CD14-positive monocyte (primary cell): Measurements from ENCODE around the gene ELP2. TPM values are rescaled to one million over a fixed set of nuclear protein-coding genes. Genes with fewer than 3 reads are reported as not detected.

Experiments
- DNase-seq, 3 donors: peaks; one replicate each; pipeline ENCODE4 v3.0.0-alpha.2; 2011 to 2022
- H2AFZ ChIP-seq: 2 replicates; pipeline ENCODE4 v1.6.0; 2012; ENCODE audit warnings: mild to moderate bottlenecking, low read depth, low read length, inconsistent platforms; ENCODE audit not compliant: insufficient read depth, poor library complexity, severe bottlenecking
- H3K27ac ChIP-seq, 2 donors: 1 replicate in 1 of 2; 2 replicates in 1 of 2; pipeline ENCODE4 v1.5.1; 2012 to 2013; ENCODE audit warnings: low read length in 2 of 2, control low read depth in 1 of 2, inconsistent platforms in 1 of 2, low read depth in 1 of 2, mild to moderate bottlenecking in 1 of 2
- H3K27me3 ChIP-seq, 2 donors: one replicate each; pipeline versions ENCODE4 v1.6.0 to v1.6.1; 2011 to 2013; ENCODE audit warnings: low read length in 2 of 2; ENCODE audit not compliant: control insufficient read depth in 2 of 2, insufficient read depth in 2 of 2
- H3K36me3 ChIP-seq, 2 donors: replicated peaks in 1 of 2; 1 replicate in 1 of 2; 2 replicates in 1 of 2; pipeline versions ENCODE4 v1.5.1 to v1.6.1; 2012 to 2013; ENCODE audit warnings: low read length in 2 of 2, control low read depth in 1 of 2, inconsistent platforms in 1 of 2, mild to moderate bottlenecking in 1 of 2; ENCODE audit not compliant: insufficient read depth in 2 of 2, control insufficient read depth in 1 of 2
- H3K4me1 ChIP-seq, 2 donors: 1 replicate in 1 of 2; 2 replicates in 1 of 2; pipeline versions ENCODE4 v1.5.1 to v1.6.1; 2012 to 2013; ENCODE audit warnings: low read length in 2 of 2, control low read depth in 1 of 2, inconsistent platforms in 1 of 2, mild to moderate bottlenecking in 1 of 2, moderate library complexity in 1 of 2; ENCODE audit not compliant: insufficient read depth in 2 of 2, control insufficient read depth in 1 of 2
- H3K4me2 ChIP-seq: replicated peaks from 2 replicates; pipeline ENCODE3; 2012; ENCODE audit warnings: low read length, moderate library complexity, mild to moderate bottlenecking; ENCODE audit not compliant: poor library complexity, severe bottlenecking; ENCODE audit errors: extremely low read depth
- H3K4me3 ChIP-seq, 3 experiments: fragments of 200-600 bp in 1 of 3; sonication (generic) in 1 of 3; replicated peaks in 1 of 3; 1 replicate in 2 of 3; 2 replicates in 1 of 3; pipeline ENCODE4 v1.5.1; 2011 to 2013; ENCODE audit warnings: low read length in 3 of 3, mild to moderate bottlenecking in 3 of 3, control low read depth in 2 of 3, low read depth in 2 of 3, inconsistent platforms in 1 of 3, moderate library complexity in 1 of 3
- H3K79me2 ChIP-seq: 2 replicates; pipeline ENCODE4 v1.6.0; 2012; ENCODE audit warnings: mild to moderate bottlenecking, control low read depth, inconsistent platforms, low read length, moderate library complexity; ENCODE audit not compliant: insufficient read depth
- H3K9ac ChIP-seq: 2 replicates; pipeline ENCODE4 v1.6.0; 2017; ENCODE audit warnings: low read length, mild to moderate bottlenecking; ENCODE audit not compliant: insufficient read depth, poor library complexity, severe bottlenecking
- H3K9me3 ChIP-seq, 2 donors: replicated peaks in 1 of 2; 1 replicate in 1 of 2; 2 replicates in 1 of 2; pipeline versions ENCODE4 v1.5.1 to v1.6.1; 2012 to 2013; ENCODE audit warnings: low read length in 2 of 2, control low read depth in 1 of 2; ENCODE audit not compliant: control insufficient read depth in 1 of 2, insufficient read depth in 1 of 2
- H4K20me1 ChIP-seq: 2 replicates; pipeline ENCODE4 v1.6.0; 2012; ENCODE audit warnings: mild to moderate bottlenecking, low read length, control low read depth, moderate library complexity; ENCODE audit not compliant: insufficient read depth
- H3K27ac Mint-ChIP-seq, 7 donors: one replicate each; pipeline ENCODE4 v1.8.0; 2020; ENCODE audit warnings: mild to moderate bottlenecking in 7 of 7, mixed read lengths in 7 of 7, moderate library complexity in 6 of 7, inconsistent platforms in 2 of 7
- H3K27me3 Mint-ChIP-seq, 3 donors: one replicate each; pipeline ENCODE4 v1.8.0; 2021 to 2022; ENCODE audit warnings: low read depth in 3 of 3, mild to moderate bottlenecking in 3 of 3, mixed read lengths in 3 of 3, moderate library complexity in 3 of 3, inconsistent platforms in 1 of 3
- H3K36me3 Mint-ChIP-seq, 2 donors: one replicate each; pipeline ENCODE4 v1.8.0; 2020; ENCODE audit warnings: mixed read lengths in 2 of 2, inconsistent platforms in 1 of 2, mild to moderate bottlenecking in 1 of 2
- H3K4me1 Mint-ChIP-seq: one replicate; pipeline ENCODE4 v1.8.0; 2020; ENCODE audit warnings: mild to moderate bottlenecking, mixed read lengths
- H3K4me3 Mint-ChIP-seq, 2 donors: one replicate each; pipeline ENCODE4 v1.8.0; 2020; ENCODE audit warnings: mild to moderate bottlenecking in 2 of 2, mixed read lengths in 2 of 2, moderate library complexity in 1 of 2
- H3K9me3 Mint-ChIP-seq, 7 donors: one replicate each; pipeline ENCODE4 v1.8.0; 2020 to 2022; ENCODE audit warnings: mixed read lengths in 7 of 7, mild to moderate bottlenecking in 6 of 7, moderate library complexity in 6 of 7, inconsistent platforms in 2 of 7
- CTCF ChIP-seq: fragments of 200-600 bp; IDR thresholded peaks from one replicate; pipeline ENCODE4 v1.8.0; 2022; ENCODE audit warnings: antibody characterized with exemption, mild to moderate bottlenecking
- WGBS: methylation state at CpG from one replicate; pipeline ENCODE4 v1.1.5; 2013; ENCODE audit warnings: missing lambda C conversion rate; ENCODE audit not compliant: insufficient coverage; 5-methylcytosine and 5-hydroxymethylcytosine counted together
- intact Hi-C, 2 donors: fragments of 100-400 bp; cut with micrococcal nuclease; formaldehyde crosslinking; loops; one replicate each; pipeline versions ENCODE4 v1.15.0 to v1.15.1; 2023
- polyA plus RNA-seq, 3 donors: library from polyadenylated mRNA; depleted of rRNA in 1 of 3; unstranded in 2 of 3; stranded (reverse) in 1 of 3; fragments of 300-500 nt in 2 of 3; fragments of >200 nt in 1 of 3; fragmentation: Illumina TruSeq in 2 of 3; gene quantifications; 1 replicate in 2 of 3; 2 replicates in 1 of 3; pipeline ENCODE4 v1.2.3, GENCODE V29; 2012 to 2021

The ELP2 gene
- polyA plus RNA-seq, 3 donors = 24.8 to 52.5 (median 27.1) TPM

- TF ChIP-seq CTCF = no peak
- intact Hi-C loops = no loop called here
- no peak overlapping the region for H3K27ac ChIP-seq
- Mint-ChIP-seq H3K4me3 (no peak overlapping the region), H3K27me3 (peaks cover 0 to 3% (median 0%) of the 10 kb centered on the region in 3 donors), H3K9me3 (no peaks in the 10 kb centered on the region), H3K36me3 (peaks cover 50 to 55% of the 10 kb centered on the region in 2 donors), H3K4me1 (peaks cover 20% of the 10 kb centered on the region), H3K27ac (peak overlapping the region in 1 of 7 donors; percentile 3)
- no peak for DNase-seq
- no peaks in the 10 kb centered on the region for H3K79me2 ChIP-seq
- H3K4me3 ChIP-seq = no peak overlapping the region
- no peak overlapping the region for H2AFZ ChIP-seq
- WGBS = no CpG with 5 or more reads among the region's 2 CpGs
- H3K9me3 ChIP-seq = no peaks in the 10 kb centered on the region
- H3K4me2 ChIP-seq = no peak overlapping the region
- peaks cover 12 to 17% of the 10 kb centered on the region in 2 donors for H3K4me1 ChIP-seq
- no peak overlapping the region for H3K9ac ChIP-seq
- no peaks in the 10 kb centered on the region for H3K27me3 ChIP-seq
- peaks cover 51 to 67% of the 10 kb centered on the region in 2 donors for H3K36me3 ChIP-seq
- H4K20me1 ChIP-seq = no peaks in the 10 kb centered on the region
These were observed 46.5 kb downstream of the ELP2 start for GRCh38 chr18:36176177-36176584.

- H3K9ac ChIP-seq = no peak overlapping the region
- no peak overlapping the region for H3K4me3 Mint-ChIP-seq
- TF ChIP-seq CTCF = no peak
- H4K20me1 ChIP-seq = no peaks in the 10 kb centered on the region
- H3K4me1 ChIP-seq = peaks cover 12 to 17% of the 10 kb centered on the region in 2 donors
- no peaks in the 10 kb centered on the region for H3K9me3 ChIP-seq
- peaks cover 20% of the 10 kb centered on the region for H3K4me1 Mint-ChIP-seq
- no peak overlapping the region for H3K4me3 ChIP-seq
- 93% methylated on average over 3 of the region's 9 CpGs for WGBS
- no peak overlapping the region for H3K27ac Mint-ChIP-seq
- intact Hi-C loops = no loop called here
- no peak overlapping the region for H3K27ac ChIP-seq
- H3K27me3 ChIP-seq = no peaks in the 10 kb centered on the region
- no peaks in the 10 kb centered on the region for H3K9me3 Mint-ChIP-seq
- H3K4me2 ChIP-seq = no peak overlapping the region
- no peak overlapping the region for H2AFZ ChIP-seq
- no peaks in the 10 kb centered on the region for H3K79me2 ChIP-seq
- H3K36me3 Mint-ChIP-seq = peaks cover 45 to 49% of the 10 kb centered on the region in 2 donors
- no peak for DNase-seq
- peaks cover 46 to 62% of the 10 kb centered on the region in 2 donors for H3K36me3 ChIP-seq
- peaks cover 0 to 3% (median 0%) of the 10 kb centered on the region in 3 donors for H3K27me3 Mint-ChIP-seq
These were observed 47.0 kb downstream of the ELP2 start for GRCh38 chr18:36176711-36177110.
